H1 (cell line): Measurements from ENCODE around the gene SLC37A1. TPM values are rescaled to one million over a fixed set of nuclear protein-coding genes. Genes with fewer than 3 reads are reported as not detected.

Source experiments
- CTCF ChIA-PET: fragments of 300-600 bp; sonication (Branson Sonifier 250); formaldehyde crosslinking; loops from one replicate; lab custom pipeline; 2021; ENCODE audit not compliant: partially characterized antibody; lab: Charles Lee
- POLR2A ChIA-PET: fragments of 300-600 bp; sonication (Branson Sonifier 250); formaldehyde crosslinking; loops from one replicate; lab custom pipeline; 2021; ENCODE audit warnings: inconsistent platforms; ENCODE audit not compliant: partially characterized antibody; lab: Charles Lee
- DNase-seq, 2 experiments: peaks; one replicate each; pipeline versions ENCODE4 v3.0.0 to v3.0.0-alpha.2; 2010 to 2022; ENCODE audit warnings: low spot score in 2 of 2, low read depth in 1 of 2, mixed read lengths in 1 of 2
- FAIRE-seq: peaks from 2 replicates; lab custom pipeline; 2011; peaks lifted over from hg19 to GRCh38; lab: Jason Lieb, UNC
- H2AFZ ChIP-seq: 2 replicates; pipeline ENCODE4 v1.8.1; 2012; ENCODE audit warnings: low read length, inconsistent platforms
- H2AK5ac ChIP-seq: 2 replicates; pipeline ENCODE4 v1.6.1; 2013; ENCODE audit warnings: low read depth, low read length
- H2BK120ac ChIP-seq: replicated peaks from 2 replicates; pipeline ENCODE3; 2013; ENCODE audit warnings: low read depth, low read length, inconsistent platforms
- H2BK12ac ChIP-seq: 2 replicates; pipeline ENCODE4 v1.6.1; 2013; ENCODE audit warnings: low read depth, low read length
- H2BK15ac ChIP-seq: 2 replicates; pipeline ENCODE4 v1.6.1; 2013; ENCODE audit warnings: low read length
- H2BK20ac ChIP-seq: 2 replicates; pipeline ENCODE4 v1.6.1; 2013; ENCODE audit warnings: low read length
- H2BK5ac ChIP-seq: 2 replicates; pipeline ENCODE4 v1.6.1; 2013; ENCODE audit warnings: low read depth, low read length
- H3K14ac ChIP-seq: 2 replicates; pipeline ENCODE4 v1.6.1; 2013; ENCODE audit warnings: inconsistent platforms; ENCODE audit not compliant: insufficient read length
- H3K18ac ChIP-seq: 2 replicates; pipeline ENCODE4 v1.6.1; 2013; ENCODE audit warnings: low read length; ENCODE audit errors: extremely low read depth
- H3K23ac ChIP-seq: 2 replicates; pipeline ENCODE4 v1.6.1; 2013; ENCODE audit warnings: inconsistent platforms; ENCODE audit not compliant: insufficient read length
- H3K23me2 ChIP-seq: 2 replicates; pipeline ENCODE4 v1.6.1; 2013; ENCODE audit warnings: low read depth, low read length
- H3K27ac ChIP-seq: 2 replicates; pipeline ENCODE4 v1.6.1; 2011; ENCODE audit warnings: low read depth, low read length, inconsistent platforms
- H3K27me3 ChIP-seq, 4 experiments: replicated peaks in 1 of 4; 1 replicate in 1 of 4; 2 replicates in 3 of 4; pipeline versions ENCODE4 v1.6.1 to v1.8.1; 2011 to 2013; ENCODE audit warnings: low read length in 3 of 4, mild to moderate bottlenecking in 3 of 4, inconsistent platforms in 2 of 4, mixed read lengths in 2 of 4, moderate library complexity in 1 of 4; ENCODE audit not compliant: control insufficient read depth in 3 of 4, insufficient read depth in 3 of 4; ENCODE audit errors: extremely low read depth in 1 of 4
- H3K36me3 ChIP-seq, 4 experiments: 2 replicates each; pipeline versions ENCODE4 v1.6.1 to v1.8.1; 2011 to 2013; ENCODE audit warnings: mild to moderate bottlenecking in 4 of 4, low read length in 3 of 4, moderate library complexity in 2 of 4, control low read depth in 1 of 4, inconsistent platforms in 1 of 4; ENCODE audit not compliant: insufficient read depth in 4 of 4, control insufficient read depth in 2 of 4
- H3K4ac ChIP-seq: replicated peaks from 2 replicates; pipeline ENCODE3; 2013; ENCODE audit warnings: low read length, low read depth, mixed read lengths, inconsistent platforms; ENCODE audit not compliant: insufficient read length
- H3K4me1 ChIP-seq, 4 experiments: replicated peaks in 1 of 4; 1 replicate in 1 of 4; 2 replicates in 3 of 4; pipeline versions ENCODE4 v1.6.1 to v1.8.1; 2011 to 2013; ENCODE audit warnings: low read length in 3 of 4, inconsistent platforms in 2 of 4, mixed read lengths in 1 of 4; ENCODE audit not compliant: insufficient read depth in 4 of 4, control insufficient read depth in 3 of 4
- H3K4me2 ChIP-seq, 2 experiments: 2 replicates each; pipeline versions ENCODE4 v1.6.1 to v1.8.1; 2011 to 2013; ENCODE audit warnings: low read depth in 2 of 2, low read length in 2 of 2, control low read depth in 1 of 2, inconsistent platforms in 1 of 2, mild to moderate bottlenecking in 1 of 2; ENCODE audit not compliant: insufficient read depth in 1 of 2
- H3K4me3 ChIP-seq, 4 experiments: fragments of 200-600, 300-600 bp in 1 of 4; sonication (generic), shearing (Covaris generic), sonication (Bioruptor Twin) in 1 of 4; 2 replicates each; pipeline versions ENCODE4 v1.5.1 to v1.8.1; 2011 to 2016; ENCODE audit warnings: low read length in 4 of 4, low read depth in 3 of 4, control low read depth in 2 of 4, inconsistent platforms in 2 of 4, mild to moderate bottlenecking in 2 of 4, mixed read lengths in 1 of 4, moderate library complexity in 1 of 4; ENCODE audit not compliant: insufficient read depth in 2 of 4; ENCODE audit errors: extremely low read depth in 1 of 4
- H3K56ac ChIP-seq: replicated peaks from 2 replicates; pipeline ENCODE3; 2013; ENCODE audit warnings: low read depth, mild to moderate bottlenecking, mixed read lengths, low read length, inconsistent platforms; ENCODE audit not compliant: insufficient read length
- H3K79me1 ChIP-seq: 2 replicates; pipeline ENCODE4 v1.6.1; 2013; ENCODE audit warnings: low read depth, low read length, control low read depth
- H3K79me2 ChIP-seq, 2 experiments: 2 replicates each; pipeline versions ENCODE4 v1.6.1 to v1.8.1; 2012 to 2013; ENCODE audit warnings: low read length in 2 of 2, mild to moderate bottlenecking in 2 of 2, inconsistent platforms in 1 of 2; ENCODE audit not compliant: insufficient read depth in 2 of 2, control insufficient read depth in 1 of 2
- H3K9ac ChIP-seq, 4 experiments: replicated peaks in 1 of 4; 1 replicate in 1 of 4; 2 replicates in 3 of 4; pipeline versions ENCODE4 v1.6.1 to v1.8.1; 2011 to 2013; ENCODE audit warnings: low read depth in 3 of 4, low read length in 3 of 4, control low read depth in 2 of 4, mild to moderate bottlenecking in 2 of 4, moderate library complexity in 2 of 4, inconsistent platforms in 1 of 4; ENCODE audit errors: extremely low read depth in 1 of 4
- H3K9me3 ChIP-seq, 2 experiments: 2 replicates each; pipeline versions ENCODE4 v1.6.1 to v1.8.1; 2012 to 2013; ENCODE audit warnings: mild to moderate bottlenecking in 2 of 2, moderate library complexity in 2 of 2, control low read depth in 1 of 2, inconsistent platforms in 1 of 2, low read depth in 1 of 2, low read length in 1 of 2, mixed read lengths in 1 of 2; ENCODE audit not compliant: insufficient read depth in 2 of 2
- H4K20me1 ChIP-seq, 2 experiments: replicated peaks in 1 of 2; 2 replicates each; pipeline versions ENCODE3 to v1.8.1; 2011 to 2013; ENCODE audit warnings: inconsistent platforms in 2 of 2, low read length in 2 of 2, mild to moderate bottlenecking in 1 of 2; ENCODE audit not compliant: insufficient read depth in 2 of 2, control insufficient read depth in 1 of 2
- H4K5ac ChIP-seq: 2 replicates; pipeline ENCODE4 v1.6.1; 2013; ENCODE audit warnings: low read length, low read depth, mixed read lengths, inconsistent platforms; ENCODE audit not compliant: insufficient read length
- H4K8ac ChIP-seq: 2 replicates; pipeline ENCODE4 v1.8.0; 2013; ENCODE audit warnings: mild to moderate bottlenecking, moderate library complexity, low read length, inconsistent platforms; ENCODE audit not compliant: insufficient read depth; ENCODE audit errors: extremely low read depth
- H4K91ac ChIP-seq: replicated peaks from 2 replicates; pipeline ENCODE3; 2013; ENCODE audit warnings: low read length, mixed read lengths, inconsistent platforms; ENCODE audit not compliant: insufficient read length
- CHD1 ChIP-seq: IDR thresholded peaks from 2 replicates; pipeline ENCODE4 v1.6.1; 2012; ENCODE audit warnings: low read depth, low read length, improper control_type of control experiment
- FOSL1 ChIP-seq: IDR thresholded peaks from 2 replicates; pipeline ENCODE4 v1.6.1; 2011; ENCODE audit warnings: mild to moderate bottlenecking, low read depth, low read length, moderate library complexity; ENCODE audit not compliant: insufficient read depth
- NANOG ChIP-seq: IDR thresholded peaks from 2 replicates; pipeline ENCODE4 v1.6.1; 2011; ENCODE audit warnings: low read length, low read depth, mild to moderate bottlenecking, inconsistent platforms; ENCODE audit not compliant: insufficient read depth, poor library complexity, severe bottlenecking
- PHF8 ChIP-seq: fragments of 200-600 bp; sonication (generic); conservative IDR thresholded peaks from 2 replicates; pipeline ENCODE4 v1.7.1; 2012; ENCODE audit warnings: low read depth, mild to moderate bottlenecking, inconsistent platforms, low read length, moderate library complexity
- SAP30 ChIP-seq: fragments of 300-600 bp; sonication (generic); IDR thresholded peaks from 2 replicates; pipeline ENCODE4 v1.7.1; 2012; ENCODE audit warnings: low read length, moderate library complexity, mild to moderate bottlenecking, inconsistent platforms; ENCODE audit not compliant: insufficient read depth, insufficient replicate concordance
- SP1 ChIP-seq: IDR thresholded peaks from 2 replicates; pipeline ENCODE4 v1.6.1; 2011; ENCODE audit warnings: low read depth, low read length
- TEAD4 ChIP-seq: IDR thresholded peaks from 2 replicates; pipeline ENCODE4 v1.6.1; 2012; ENCODE audit warnings: low read depth, low read length, inconsistent platforms, mixed read lengths
- WGBS, 2 experiments: shearing (Covaris generic) in 1 of 2; methylation state at CpG; one replicate each; pipeline versions ENCODE4 v1.1.6 to v1.1.7; 2013 to 2015; ENCODE audit warnings: low lambda C conversion rate in 2 of 2, mixed read lengths in 2 of 2, inconsistent platforms in 1 of 2, low coverage in 1 of 2, missing lambda C conversion rate in 1 of 2; ENCODE audit not compliant: insufficient replicate concordance in 2 of 2, insufficient coverage in 1 of 2, insufficient read length in 1 of 2; ENCODE audit errors: extremely low coverage in 1 of 2, missing lambda C conversion rate in 1 of 2; 5-methylcytosine and 5-hydroxymethylcytosine counted together
- polyA plus RNA-seq, 7 experiments: library from polyadenylated mRNA; depleted of rRNA in 3 of 7; stranded (reverse) in 5 of 7; unstranded in 2 of 7; fragments of >200 nt in 5 of 7; fragments of 200-250 nt in 2 of 7; gene quantifications; 1 replicate in 5 of 7; 2 replicates in 1 of 7; 4 replicates in 1 of 7; pipeline versions ENCODE4 v1.2.1 to v1.2.3, GENCODE V29; 2011 to 2013; ENCODE audit warnings: missing spikeins in 2 of 7, mixed read lengths in 2 of 7
- total RNA-seq: library from RNA; stranded (reverse); fragmentation: NEBNext Ultra II Directional; extraction: Animal tissue kit (Norgen Biotek cat#: 25700); gene quantifications from 2 replicates; pipeline ENCODE4 v1.2.1, GENCODE V29; 2021
- TF ChIP-seq, protein P1 (sequence below): IDR thresholded peaks from 2 replicates; pipeline ENCODE4 v1.6.1; 2011; ENCODE audit warnings: low read length, improper control_type of control experiment
- TF ChIP-seq, protein P2 (sequence below): IDR thresholded peaks from 2 replicates; pipeline ENCODE4 v1.6.1; 2012; ENCODE audit warnings: low read length, inconsistent platforms

The SLC37A1 gene
- total and polyA plus RNA-seq, 2 of the 8 experiments (the other 6 are each of a cell fraction or from before 2014, with no cell fraction given): 15.6 to 30.9 TPM

DNA sequence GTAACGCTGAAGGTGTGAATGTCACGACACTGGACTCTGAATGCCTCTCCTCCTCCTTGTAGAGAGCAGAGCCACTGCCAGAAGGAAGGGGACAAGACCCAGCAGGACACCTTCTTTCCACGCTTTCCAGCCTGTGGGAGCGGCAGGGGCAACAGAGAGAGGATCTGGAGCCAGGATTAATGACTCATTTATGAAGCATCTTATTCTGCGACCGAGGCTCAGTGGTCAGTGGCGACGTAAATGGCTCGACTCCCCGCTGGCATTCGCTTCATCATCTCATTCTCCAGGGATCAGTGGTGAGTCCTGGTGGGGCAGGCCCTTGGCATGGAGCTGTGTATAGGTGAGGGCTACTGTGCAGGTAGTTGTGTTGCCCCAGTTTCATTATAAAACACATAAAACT, 4.6 kb downstream of the SLC37A1 start:
- CTCF ChIA-PET: no interaction called here
- Histone ChIP-seq H3K9ac (no peak overlapping the region), H3K4ac (no peak overlapping the region), H3K14ac (no peak overlapping the region), H2BK5ac (no peak overlapping the region), H2BK20ac (0 out of 2 replicates have a peak overlapping the region, but pooled peaks have one; percentile 17), H2BK12ac (no peak overlapping the region), H3K4me1 (peaks cover 8 to 15% (median 11%) of the 10 kb centered on the region in 4 experiments), H3K79me2 (peaks cover 0 to 21% of the 10 kb centered on the region in 2 experiments; a peak in 2 of 4 replicates), H2AFZ (no peak overlapping the region), H3K9me3 (no peaks in the 10 kb centered on the region), H2BK120ac (no peak overlapping the region), H3K27ac (no peak overlapping the region), H4K91ac (no peak overlapping the region), H2AK5ac (no peak overlapping the region), H4K5ac (no peak overlapping the region), H3K36me3 (peaks cover 0 to 29% (median 18%) of the 10 kb centered on the region in 4 experiments), H2BK15ac (no peak overlapping the region), H3K27me3 (peaks cover 0 to 2% (median under 1%) of the 10 kb centered on the region in 4 experiments; a peak in 1 of 7 replicates)
- no peak for DNase-seq
- FAIRE-seq: no peak
- POLR2A ChIA-PET: no interaction called here
- TF ChIP-seq SAP30 (no peak), SP1 (no peak), TEAD4 (no peak), CHD1 (no peak), FOSL1 (no peak), NANOG (no peak), PHF8 (no peak)
- TF ChIP-seq, protein P1, sequence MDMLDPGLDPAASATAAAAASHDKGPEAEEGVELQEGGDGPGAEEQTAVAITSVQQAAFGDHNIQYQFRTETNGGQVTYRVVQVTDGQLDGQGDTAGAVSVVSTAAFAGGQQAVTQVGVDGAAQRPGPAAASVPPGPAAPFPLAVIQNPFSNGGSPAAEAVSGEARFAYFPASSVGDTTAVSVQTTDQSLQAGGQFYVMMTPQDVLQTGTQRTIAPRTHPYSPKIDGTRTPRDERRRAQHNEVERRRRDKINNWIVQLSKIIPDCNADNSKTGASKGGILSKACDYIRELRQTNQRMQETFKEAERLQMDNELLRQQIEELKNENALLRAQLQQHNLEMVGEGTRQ: no peak
- TF ChIP-seq, protein P2, sequence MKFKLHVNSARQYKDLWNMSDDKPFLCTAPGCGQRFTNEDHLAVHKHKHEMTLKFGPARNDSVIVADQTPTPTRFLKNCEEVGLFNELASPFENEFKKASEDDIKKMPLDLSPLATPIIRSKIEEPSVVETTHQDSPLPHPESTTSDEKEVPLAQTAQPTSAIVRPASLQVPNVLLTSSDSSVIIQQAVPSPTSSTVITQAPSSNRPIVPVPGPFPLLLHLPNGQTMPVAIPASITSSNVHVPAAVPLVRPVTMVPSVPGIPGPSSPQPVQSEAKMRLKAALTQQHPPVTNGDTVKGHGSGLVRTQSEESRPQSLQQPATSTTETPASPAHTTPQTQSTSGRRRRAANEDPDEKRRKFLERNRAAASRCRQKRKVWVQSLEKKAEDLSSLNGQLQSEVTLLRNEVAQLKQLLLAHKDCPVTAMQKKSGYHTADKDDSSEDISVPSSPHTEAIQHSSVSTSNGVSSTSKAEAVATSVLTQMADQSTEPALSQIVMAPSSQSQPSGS: no peak
- TF ChIP-seq, all 59 proteins: peak for 0
- Histone ChIP-seq H3K79me1 (no peaks in the 10 kb centered on the region; the same call in 1 of the 2 replicates), H4K8ac (no peak overlapping the region; the same call in 1 of the 2 replicates), H3K23me2 (no peaks in the 10 kb centered on the region; the same call in 1 of the 2 replicates), H3K56ac (no peak overlapping the region), H3K23ac (no peak overlapping the region), H3K4me3 (no peak overlapping the region), H3K4me2 (no peak overlapping the region), H4K20me1 (no peaks in the 10 kb centered on the region), H3K18ac (no peak overlapping the region)
- 96% methylated on average over 11 of the region's 11 CpGs; no CpG with 5 or more reads in 1 of the 2 experiments for WGBS, 2 experiments
